ENCODE measurements around the gene PRSS23.
A peak's percentile ranks its signal among the peaks of the same experiment; 100 is the strongest.

Gene PRSS23

DNA sequence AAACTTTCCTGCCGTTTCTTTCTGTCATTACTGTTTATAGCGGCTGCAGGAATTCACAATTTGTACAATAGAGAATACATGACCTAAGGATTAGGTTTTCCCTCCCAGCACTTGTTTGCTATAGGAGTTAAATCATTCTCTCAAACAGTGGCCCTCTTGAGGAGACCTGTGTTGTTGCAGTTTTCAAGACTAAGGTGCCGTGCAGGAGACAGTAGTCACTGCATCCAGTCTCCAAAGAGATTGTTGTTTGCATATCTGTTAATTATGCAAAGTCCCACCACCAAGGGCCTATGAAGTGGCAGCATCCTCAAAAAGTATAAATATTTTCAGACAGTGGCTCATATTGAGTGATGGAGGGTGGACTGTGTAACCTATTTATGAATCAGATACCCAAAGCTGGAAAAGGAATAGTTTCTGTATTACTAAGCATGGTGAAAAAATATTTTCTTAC is 2.3 kb downstream of the PRSS23 start:
- TF ChIP-seq, protein P1, sequence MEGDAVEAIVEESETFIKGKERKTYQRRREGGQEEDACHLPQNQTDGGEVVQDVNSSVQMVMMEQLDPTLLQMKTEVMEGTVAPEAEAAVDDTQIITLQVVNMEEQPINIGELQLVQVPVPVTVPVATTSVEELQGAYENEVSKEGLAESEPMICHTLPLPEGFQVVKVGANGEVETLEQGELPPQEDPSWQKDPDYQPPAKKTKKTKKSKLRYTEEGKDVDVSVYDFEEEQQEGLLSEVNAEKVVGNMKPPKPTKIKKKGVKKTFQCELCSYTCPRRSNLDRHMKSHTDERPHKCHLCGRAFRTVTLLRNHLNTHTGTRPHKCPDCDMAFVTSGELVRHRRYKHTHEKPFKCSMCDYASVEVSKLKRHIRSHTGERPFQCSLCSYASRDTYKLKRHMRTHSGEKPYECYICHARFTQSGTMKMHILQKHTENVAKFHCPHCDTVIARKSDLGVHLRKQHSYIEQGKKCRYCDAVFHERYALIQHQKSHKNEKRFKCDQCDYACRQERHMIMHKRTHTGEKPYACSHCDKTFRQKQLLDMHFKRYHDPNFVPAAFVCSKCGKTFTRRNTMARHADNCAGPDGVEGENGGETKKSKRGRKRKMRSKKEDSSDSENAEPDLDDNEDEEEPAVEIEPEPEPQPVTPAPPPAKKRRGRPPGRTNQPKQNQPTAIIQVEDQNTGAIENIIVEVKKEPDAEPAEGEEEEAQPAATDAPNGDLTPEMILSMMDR (IDR thresholded peaks at IDR 0.05; ENCODE audit: low read depth, low read length, missing control alignments), result peak; percentile 47
- peak overlapping the region; percentile 57 for H3K4me3 ChIP-seq (replicated peaks; ENCODE audit: low read depth, low read length)
- no peak for DNase-seq (ENCODE audit: extremely low read depth, low read depth)

- no peak for DNase-seq (ENCODE audit: extremely low read depth, low read depth)
- TF ChIP-seq, protein P1 (IDR thresholded peaks at IDR 0.05; ENCODE audit: low read depth, low read length, missing control alignments), result no peak
- no peak overlapping the region for H3K4me3 ChIP-seq (replicated peaks; ENCODE audit: low read depth, low read length)
These were observed 3.0 kb downstream of the PRSS23 start for GRCh38 chr11:86803136-86804045.

DNA sequence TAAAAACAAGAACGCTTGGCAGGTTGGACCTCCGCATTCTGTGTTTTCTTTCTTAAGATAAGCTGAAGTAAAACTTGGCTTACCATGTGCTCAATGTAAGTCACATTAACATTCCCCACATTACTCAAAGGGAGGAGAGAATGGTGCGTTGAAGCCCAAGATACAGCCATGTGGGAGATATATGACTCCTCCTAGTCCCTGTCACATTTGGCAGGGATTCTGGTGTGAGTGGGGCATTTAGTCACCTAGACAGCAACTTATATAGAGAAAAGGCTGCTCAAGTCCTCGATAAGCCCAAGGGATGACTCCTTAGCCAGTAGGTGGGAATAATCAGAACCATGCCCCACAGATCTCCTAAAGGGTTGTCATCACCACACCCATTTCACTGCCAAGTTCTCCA is 4.6 kb downstream of the PRSS23 start:
- TF ChIP-seq, protein P1 (IDR thresholded peaks at IDR 0.05; ENCODE audit: low read depth, low read length, missing control alignments), result no peak
- no peak overlapping the region for H3K4me3 ChIP-seq (replicated peaks; ENCODE audit: low read depth, low read length)

DNA sequence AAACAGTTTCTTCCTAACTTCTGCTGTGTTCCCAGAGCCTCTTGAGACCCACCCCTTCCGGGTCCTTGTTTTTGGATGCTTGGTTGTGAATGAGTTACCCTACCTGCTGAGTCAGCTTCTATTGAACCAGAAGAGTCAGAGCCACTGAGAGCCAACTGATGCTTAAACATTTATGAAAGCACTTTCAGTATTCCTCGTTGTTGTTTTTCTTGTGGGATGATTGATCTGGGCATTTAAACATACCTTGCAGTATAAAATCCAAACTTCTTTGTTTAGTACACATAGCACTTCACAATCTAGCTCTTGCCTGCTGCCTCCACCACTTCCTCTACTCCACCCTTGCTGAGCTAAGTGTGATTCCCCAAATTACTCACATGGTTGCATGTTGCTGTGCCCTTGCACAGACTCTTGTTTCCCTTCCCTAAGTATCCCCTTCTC is 5.5 kb downstream of the PRSS23 start:
- no peak overlapping the region for H3K4me3 ChIP-seq (replicated peaks; ENCODE audit: low read depth, low read length)
- DNase-seq (ENCODE audit: extremely low read depth, low read depth), result no peak

More for the DNA sequence above, 4.6 kb downstream of the PRSS23 start:
- DNase-seq (ENCODE audit: extremely low read depth, low read depth), result no peak

DNA sequence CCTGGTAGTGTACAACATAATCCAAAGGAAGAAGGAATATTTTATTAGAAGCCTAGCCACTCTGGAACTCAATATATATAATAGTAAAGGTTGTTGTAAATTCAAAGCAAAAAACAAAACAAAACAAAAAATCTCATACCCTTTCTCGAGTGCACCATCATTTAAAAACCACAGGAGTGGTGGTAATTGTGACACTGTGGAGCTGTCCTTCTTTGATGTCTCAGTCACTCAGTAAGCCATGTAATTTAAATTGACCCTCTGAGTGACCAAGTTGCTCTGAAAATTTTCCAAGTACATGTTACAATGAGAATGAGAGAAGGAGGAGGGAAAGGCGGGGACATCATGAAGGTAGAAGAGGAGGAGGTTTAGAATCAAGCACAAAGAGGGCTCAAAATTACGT is 6.6 kb downstream of the PRSS23 start:
- no peak overlapping the region for H3K4me3 ChIP-seq (replicated peaks; ENCODE audit: low read depth, low read length)
- no peak for DNase-seq (ENCODE audit: extremely low read depth, low read depth)
- TF ChIP-seq, protein P1 (IDR thresholded peaks at IDR 0.05; ENCODE audit: low read depth, low read length, missing control alignments), result no peak

More for the DNA sequence above, 5.5 kb downstream of the PRSS23 start:
- TF ChIP-seq, protein P1 (IDR thresholded peaks at IDR 0.05; ENCODE audit: low read depth, low read length, missing control alignments), result no peak

GRCh38 chr11:86807360-86807759 is 7.0 kb downstream of the PRSS23 start:
- DNase-seq (ENCODE audit: extremely low read depth, low read depth), result no peak
- no peak overlapping the region for H3K4me3 ChIP-seq (replicated peaks; ENCODE audit: low read depth, low read length)
- TF ChIP-seq, protein P1 (IDR thresholded peaks at IDR 0.05; ENCODE audit: low read depth, low read length, missing control alignments), result no peak
